Hepatocyte (in vitro differentiated cells): ENCODE measurements around the gene PPP1R9A.

Source experiments
- EZH2 ChIP-seq: fragments of 200-600 bp; sonication (generic); IDR thresholded peaks from 2 replicates; pipeline ENCODE4 v1.6.1; 2016; ENCODE audit warnings: antibody characterized with exemption, mild to moderate bottlenecking, borderline replicate concordance
- TF ChIP-seq, protein P1 (sequence below): fragments of 200-600 bp; sonication (generic); IDR thresholded peaks from 2 replicates; pipeline ENCODE4 v1.5.1; 2016; ENCODE audit warnings: antibody characterized with exemption, mild to moderate bottlenecking; ENCODE audit not compliant: poor library complexity

- TF ChIP-seq, protein P1, sequence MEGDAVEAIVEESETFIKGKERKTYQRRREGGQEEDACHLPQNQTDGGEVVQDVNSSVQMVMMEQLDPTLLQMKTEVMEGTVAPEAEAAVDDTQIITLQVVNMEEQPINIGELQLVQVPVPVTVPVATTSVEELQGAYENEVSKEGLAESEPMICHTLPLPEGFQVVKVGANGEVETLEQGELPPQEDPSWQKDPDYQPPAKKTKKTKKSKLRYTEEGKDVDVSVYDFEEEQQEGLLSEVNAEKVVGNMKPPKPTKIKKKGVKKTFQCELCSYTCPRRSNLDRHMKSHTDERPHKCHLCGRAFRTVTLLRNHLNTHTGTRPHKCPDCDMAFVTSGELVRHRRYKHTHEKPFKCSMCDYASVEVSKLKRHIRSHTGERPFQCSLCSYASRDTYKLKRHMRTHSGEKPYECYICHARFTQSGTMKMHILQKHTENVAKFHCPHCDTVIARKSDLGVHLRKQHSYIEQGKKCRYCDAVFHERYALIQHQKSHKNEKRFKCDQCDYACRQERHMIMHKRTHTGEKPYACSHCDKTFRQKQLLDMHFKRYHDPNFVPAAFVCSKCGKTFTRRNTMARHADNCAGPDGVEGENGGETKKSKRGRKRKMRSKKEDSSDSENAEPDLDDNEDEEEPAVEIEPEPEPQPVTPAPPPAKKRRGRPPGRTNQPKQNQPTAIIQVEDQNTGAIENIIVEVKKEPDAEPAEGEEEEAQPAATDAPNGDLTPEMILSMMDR: no peak
- no peak for TF ChIP-seq EZH2
Measured at GRCh38 chr7:95056901-95057300, 149.5 kb downstream of the PPP1R9A start.
